ENCODE measurements around the gene TRAPPC2L. TPM values are rescaled to one million over a fixed set of nuclear protein-coding genes. Genes with fewer than 3 reads are reported as not detected.
A peak's percentile ranks its signal among the peaks of the same experiment; 100 is the strongest.

The TRAPPC2L gene
- total and polyA plus RNA-seq, 2 of the 13 experiments (the other 11 are each of a cell fraction or from before 2014, with no cell fraction given), result 96.3 to 107 TPM

DNA sequence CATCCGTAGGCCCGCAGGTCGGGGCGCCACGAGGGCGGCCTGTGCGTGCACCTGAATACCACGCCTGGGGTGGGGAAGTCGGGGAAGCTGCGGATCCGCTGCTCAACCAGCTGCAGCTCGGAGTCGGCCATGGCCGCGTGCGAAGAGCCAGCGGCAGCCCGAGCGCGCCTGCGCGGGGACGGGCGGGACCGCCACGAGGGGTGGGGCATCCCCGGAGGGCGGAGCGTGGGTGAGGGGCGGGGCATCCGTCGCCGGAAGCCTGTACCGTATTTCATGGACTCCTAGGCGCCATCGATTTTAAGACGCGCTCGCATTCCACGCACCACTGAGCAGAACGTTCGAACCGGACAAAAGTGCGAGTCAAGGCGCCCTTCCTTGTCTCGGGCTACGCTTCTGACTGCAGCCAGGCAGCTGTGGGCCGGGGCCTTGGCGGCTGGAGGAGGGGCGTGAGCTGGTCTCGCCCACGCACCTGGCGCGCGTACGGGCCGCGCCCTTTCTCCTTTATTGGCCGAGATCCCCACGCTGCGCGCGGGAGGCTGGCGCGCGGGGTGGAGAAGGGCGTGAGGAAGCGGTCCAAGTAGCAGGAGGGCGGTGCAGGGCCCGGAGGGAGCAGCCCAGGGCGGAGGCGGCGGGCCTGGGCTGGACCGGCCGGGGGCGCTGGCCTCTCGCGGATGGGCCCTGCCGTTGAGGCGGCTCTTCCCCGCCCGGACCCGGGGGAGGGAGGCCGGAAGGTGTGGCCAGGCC lies 45.0 kb upstream of the TRAPPC2L start, which contains the start of gene APRT (continued):
- TF ChIP-seq, protein P1, sequence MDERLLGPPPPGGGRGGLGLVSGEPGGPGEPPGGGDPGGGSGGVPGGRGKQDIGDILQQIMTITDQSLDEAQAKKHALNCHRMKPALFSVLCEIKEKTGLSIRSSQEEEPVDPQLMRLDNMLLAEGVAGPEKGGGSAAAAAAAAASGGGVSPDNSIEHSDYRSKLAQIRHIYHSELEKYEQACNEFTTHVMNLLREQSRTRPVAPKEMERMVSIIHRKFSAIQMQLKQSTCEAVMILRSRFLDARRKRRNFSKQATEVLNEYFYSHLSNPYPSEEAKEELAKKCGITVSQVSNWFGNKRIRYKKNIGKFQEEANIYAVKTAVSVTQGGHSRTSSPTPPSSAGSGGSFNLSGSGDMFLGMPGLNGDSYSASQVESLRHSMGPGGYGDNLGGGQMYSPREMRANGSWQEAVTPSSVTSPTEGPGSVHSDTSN (CRISPR knock-in tag; IDR thresholded peaks at IDR 0.05), result no peak
- peak; percentile 75; the same call in 1 of the 2 replicates for TF ChIP-seq ZNF564 (CRISPR knock-in tag; IDR thresholded peaks at IDR 0.05)
- no peak for TF ChIP-seq FOXP1 (IDR thresholded peaks at IDR 0.05)
- TF ChIP-seq FOXP1 (CRISPR knock-in tag; IDR thresholded peaks at IDR 0.05), result no peak
- 0 out of 2 replicates have a peak, but pooled peaks have one; percentile 8 for TF ChIP-seq TGIF2 (CRISPR knock-in tag; IDR thresholded peaks at IDR 0.05)
- no peak for TF ChIP-seq ZNF615 (CRISPR knock-in tag; IDR thresholded peaks at IDR 0.05; ENCODE audit: borderline replicate concordance)
- TF ChIP-seq SP5 (CRISPR knock-in tag; IDR thresholded peaks at IDR 0.05; ENCODE audit: borderline replicate concordance, low read depth), result no peak; the same call in none of the 2 replicates
- TF ChIP-seq, protein P2, sequence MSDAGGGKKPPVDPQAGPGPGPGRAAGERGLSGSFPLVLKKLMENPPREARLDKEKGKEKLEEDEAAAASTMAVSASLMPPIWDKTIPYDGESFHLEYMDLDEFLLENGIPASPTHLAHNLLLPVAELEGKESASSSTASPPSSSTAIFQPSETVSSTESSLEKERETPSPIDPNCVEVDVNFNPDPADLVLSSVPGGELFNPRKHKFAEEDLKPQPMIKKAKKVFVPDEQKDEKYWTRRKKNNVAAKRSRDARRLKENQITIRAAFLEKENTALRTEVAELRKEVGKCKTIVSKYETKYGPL (CRISPR knock-in tag; IDR thresholded peaks at IDR 0.05), result no peak
- peak; percentile 83 for TF ChIP-seq ZSCAN21 (CRISPR knock-in tag; IDR thresholded peaks at IDR 0.05; ENCODE audit: borderline replicate concordance)
- peak; percentile 81; the same call in 1 of the 2 replicates for TF ChIP-seq NCOA1 (CRISPR knock-in tag; IDR thresholded peaks at IDR 0.05)
- peak; percentile 90 for TF ChIP-seq SP4 (CRISPR knock-in tag; IDR thresholded peaks at IDR 0.05)
- TF ChIP-seq, protein P3, sequence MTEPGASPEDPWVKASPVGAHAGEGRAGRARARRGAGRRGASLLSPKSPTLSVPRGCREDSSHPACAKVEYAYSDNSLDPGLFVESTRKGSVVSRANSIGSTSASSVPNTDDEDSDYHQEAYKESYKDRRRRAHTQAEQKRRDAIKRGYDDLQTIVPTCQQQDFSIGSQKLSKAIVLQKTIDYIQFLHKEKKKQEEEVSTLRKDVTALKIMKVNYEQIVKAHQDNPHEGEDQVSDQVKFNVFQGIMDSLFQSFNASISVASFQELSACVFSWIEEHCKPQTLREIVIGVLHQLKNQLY (CRISPR knock-in tag; IDR thresholded peaks at IDR 0.05), result no peak
- TF ChIP-seq ZFX (CRISPR knock-in tag; IDR thresholded peaks at IDR 0.05; ENCODE audit: low read depth), result peak; percentile 92
- TF ChIP-seq SNRNP70 (IDR thresholded peaks at IDR 0.05; ENCODE audit: low read depth, low read length), result no peak
- TF ChIP-seq, protein P4, sequence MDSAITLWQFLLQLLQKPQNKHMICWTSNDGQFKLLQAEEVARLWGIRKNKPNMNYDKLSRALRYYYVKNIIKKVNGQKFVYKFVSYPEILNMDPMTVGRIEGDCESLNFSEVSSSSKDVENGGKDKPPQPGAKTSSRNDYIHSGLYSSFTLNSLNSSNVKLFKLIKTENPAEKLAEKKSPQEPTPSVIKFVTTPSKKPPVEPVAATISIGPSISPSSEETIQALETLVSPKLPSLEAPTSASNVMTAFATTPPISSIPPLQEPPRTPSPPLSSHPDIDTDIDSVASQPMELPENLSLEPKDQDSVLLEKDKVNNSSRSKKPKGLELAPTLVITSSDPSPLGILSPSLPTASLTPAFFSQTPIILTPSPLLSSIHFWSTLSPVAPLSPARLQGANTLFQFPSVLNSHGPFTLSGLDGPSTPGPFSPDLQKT (CRISPR knock-in tag; IDR thresholded peaks at IDR 0.05; ENCODE audit: borderline replicate concordance), result peak; percentile 74; the same call in 1 of the 2 replicates
- TF ChIP-seq ZNF343 (CRISPR knock-in tag; IDR thresholded peaks at IDR 0.05), result peak; percentile 76; the same call in 1 of the 2 replicates
- TF ChIP-seq ZC3H13 (CRISPR knock-in tag; IDR thresholded peaks at IDR 0.05), result peak; percentile 93
- no peak for TF ChIP-seq ZNF577 (CRISPR knock-in tag; IDR thresholded peaks at IDR 0.05; ENCODE audit: borderline replicate concordance, low read depth)
- TF ChIP-seq, protein P5, sequence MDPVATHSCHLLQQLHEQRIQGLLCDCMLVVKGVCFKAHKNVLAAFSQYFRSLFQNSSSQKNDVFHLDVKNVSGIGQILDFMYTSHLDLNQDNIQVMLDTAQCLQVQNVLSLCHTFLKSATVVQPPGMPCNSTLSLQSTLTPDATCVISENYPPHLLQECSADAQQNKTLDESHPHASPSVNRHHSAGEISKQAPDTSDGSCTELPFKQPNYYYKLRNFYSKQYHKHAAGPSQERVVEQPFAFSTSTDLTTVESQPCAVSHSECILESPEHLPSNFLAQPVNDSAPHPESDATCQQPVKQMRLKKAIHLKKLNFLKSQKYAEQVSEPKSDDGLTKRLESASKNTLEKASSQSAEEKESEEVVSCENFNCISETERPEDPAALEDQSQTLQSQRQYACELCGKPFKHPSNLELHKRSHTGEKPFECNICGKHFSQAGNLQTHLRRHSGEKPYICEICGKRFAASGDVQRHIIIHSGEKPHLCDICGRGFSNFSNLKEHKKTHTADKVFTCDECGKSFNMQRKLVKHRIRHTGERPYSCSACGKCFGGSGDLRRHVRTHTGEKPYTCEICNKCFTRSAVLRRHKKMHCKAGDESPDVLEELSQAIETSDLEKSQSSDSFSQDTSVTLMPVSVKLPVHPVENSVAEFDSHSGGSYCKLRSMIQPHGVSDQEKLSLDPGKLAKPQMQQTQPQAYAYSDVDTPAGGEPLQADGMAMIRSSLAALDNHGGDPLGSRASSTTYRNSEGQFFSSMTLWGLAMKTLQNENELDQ (CRISPR knock-in tag; IDR thresholded peaks at IDR 0.05; ENCODE audit: borderline replicate concordance), result no peak
- no peak for TF ChIP-seq CBX2 (IDR thresholded peaks at IDR 0.05; ENCODE audit: low read depth, low read length)
- TF ChIP-seq CBX2 (CRISPR knock-in tag; IDR thresholded peaks at IDR 0.05; ENCODE audit: low read depth), result no peak
- TF ChIP-seq ZSCAN31 (CRISPR knock-in tag; IDR thresholded peaks at IDR 0.05; ENCODE audit: low read depth), result peak; percentile 92
- TF ChIP-seq ZNF136 (CRISPR knock-in tag; IDR thresholded peaks at IDR 0.05; ENCODE audit: low read depth), result peak; percentile 86; the same call in 1 of the 2 replicates
- TF ChIP-seq REL (CRISPR knock-in tag; conservative IDR thresholded peaks at IDR 0.05), result peak; percentile 95; the same call in 1 of the 2 replicates
- TF ChIP-seq ELF1 (CRISPR knock-in tag; IDR thresholded peaks at IDR 0.05), result no peak
- TF ChIP-seq FOSL2 (CRISPR knock-in tag; IDR thresholded peaks at IDR 0.05), result 0 out of 2 replicates have a peak, but pooled peaks have one; percentile 4

Data from HepG2 (cell line).